ENCODE results near the gene DUSP7.
"Not testable (repeated sequence)": the region's sequence is repeated elsewhere in the genome, so short reads cannot be mapped to it uniquely, and the experiment has no call there.

Gene DUSP7

GRCh38 chr3:52046902-52047239 lies 9.5 kb downstream of the DUSP7 start:
- no peak for DNase-seq (ENCODE audit: low spot score)

DNA sequence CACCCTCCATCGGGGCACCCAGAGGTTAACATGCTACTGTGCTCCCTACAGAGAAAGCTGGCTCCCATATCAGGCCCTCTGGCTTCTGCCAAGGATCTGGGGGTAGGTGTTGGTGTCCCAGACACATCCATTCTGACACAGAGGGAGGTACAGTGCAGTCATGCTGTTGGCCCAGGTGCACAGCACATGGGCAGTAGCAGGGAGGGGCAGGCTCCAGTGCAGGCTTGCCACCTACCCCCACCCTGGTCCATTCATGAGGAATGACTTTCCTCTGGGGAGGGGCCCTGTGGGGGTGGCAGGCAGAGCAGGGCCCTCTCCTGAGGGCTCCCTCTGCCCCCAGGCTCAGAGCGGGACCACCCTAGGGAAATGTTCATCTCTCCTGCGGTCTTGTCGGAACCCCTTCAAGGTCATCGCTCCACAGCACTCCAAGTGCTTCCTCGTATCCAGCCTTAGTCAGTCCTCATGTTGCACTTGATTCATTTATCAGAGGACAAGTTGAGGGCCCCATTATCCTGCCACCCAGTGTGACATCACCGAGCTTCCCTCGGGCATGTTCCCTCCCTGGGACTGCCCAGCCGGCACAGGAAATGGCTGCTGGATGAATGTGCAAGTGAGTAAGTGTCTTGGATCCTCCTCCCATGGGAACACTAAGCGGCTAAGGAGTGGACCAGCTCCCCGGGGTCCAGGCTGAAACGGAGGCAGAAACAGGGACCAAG lies 10.0 kb downstream of the DUSP7 start:
- DNase-seq (ENCODE audit: low spot score): peak; percentile 57

DNA sequence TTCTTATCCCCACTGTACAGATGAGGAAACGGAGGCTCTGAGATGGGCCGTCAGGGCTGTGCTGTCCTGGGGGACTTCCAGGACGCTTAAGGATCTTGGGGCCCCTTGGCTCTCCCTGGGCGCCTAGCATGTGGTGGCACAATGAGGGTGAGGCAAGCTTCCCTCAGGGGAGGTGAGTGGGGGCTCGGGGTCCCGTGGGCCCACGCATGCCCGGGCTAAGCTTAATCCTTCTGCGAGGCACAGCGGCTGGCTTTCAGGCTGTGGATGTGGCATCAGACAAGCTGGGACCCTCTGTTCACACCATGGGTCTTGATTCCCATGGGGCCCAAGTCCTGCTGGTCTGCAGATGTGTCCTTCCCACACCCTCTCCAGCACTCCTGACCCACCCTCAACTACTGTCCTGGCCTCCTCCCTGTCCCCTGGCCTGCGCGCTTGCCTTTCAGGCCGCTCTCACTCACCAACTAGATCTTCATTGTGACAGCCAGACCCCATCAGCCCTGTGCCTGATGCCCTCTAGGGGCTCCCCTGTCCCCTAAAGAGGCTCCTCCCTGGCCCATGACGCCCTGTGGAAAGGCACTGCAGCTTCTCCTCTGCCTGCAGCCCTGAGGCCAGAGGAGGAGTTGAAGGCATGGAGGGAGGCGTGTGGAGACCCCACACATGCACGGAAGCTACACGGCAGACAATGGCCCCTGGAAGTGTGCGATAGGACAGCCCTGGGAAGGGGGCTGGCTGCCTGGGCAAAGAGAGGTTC lies 11.3 kb downstream of the DUSP7 start:
- DNase-seq (ENCODE audit: low spot score): peak; percentile 60

GRCh38 chr3:52043750-52044149 lies 12.6 kb downstream of the DUSP7 start:
- peak; percentile 71 for DNase-seq (ENCODE audit: low spot score)

- DNase-seq (ENCODE audit: low spot score): not testable (repeated sequence)
Measured at GRCh38 chr3:52043039-52043438, 13.3 kb downstream of the DUSP7 start.

DNA sequence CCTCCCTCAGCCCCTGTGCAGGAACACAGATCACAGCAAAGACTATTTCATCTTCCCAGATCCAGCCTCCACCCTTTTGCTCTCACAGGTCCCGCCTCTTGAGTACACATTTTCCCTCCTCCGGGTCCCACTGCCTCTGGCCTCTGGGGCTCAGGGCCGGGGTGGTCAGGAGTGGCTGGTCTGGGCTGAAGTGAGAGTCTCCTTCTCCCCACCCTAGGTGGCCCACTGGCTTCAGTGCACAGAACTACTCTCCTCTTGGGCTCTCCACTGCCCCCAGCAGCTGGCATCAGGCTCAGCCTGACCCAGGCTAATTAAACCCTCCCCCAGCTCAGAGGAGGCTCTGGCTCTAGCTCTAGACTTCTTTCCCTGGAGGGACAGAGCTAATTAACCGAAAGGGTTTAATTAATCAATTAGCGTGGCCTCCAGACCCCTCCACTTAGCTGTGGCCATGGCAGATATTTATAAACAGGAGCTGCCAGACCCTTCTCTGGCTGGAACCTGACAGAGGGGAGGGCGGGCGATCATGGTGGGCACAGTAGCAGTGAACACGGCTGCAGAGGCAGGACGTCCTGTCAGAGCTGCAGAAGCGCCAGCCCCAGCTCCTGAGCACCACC lies 15.1 kb downstream of the DUSP7 start:
- DNase-seq (ENCODE audit: low spot score): peak; percentile 72

DNA sequence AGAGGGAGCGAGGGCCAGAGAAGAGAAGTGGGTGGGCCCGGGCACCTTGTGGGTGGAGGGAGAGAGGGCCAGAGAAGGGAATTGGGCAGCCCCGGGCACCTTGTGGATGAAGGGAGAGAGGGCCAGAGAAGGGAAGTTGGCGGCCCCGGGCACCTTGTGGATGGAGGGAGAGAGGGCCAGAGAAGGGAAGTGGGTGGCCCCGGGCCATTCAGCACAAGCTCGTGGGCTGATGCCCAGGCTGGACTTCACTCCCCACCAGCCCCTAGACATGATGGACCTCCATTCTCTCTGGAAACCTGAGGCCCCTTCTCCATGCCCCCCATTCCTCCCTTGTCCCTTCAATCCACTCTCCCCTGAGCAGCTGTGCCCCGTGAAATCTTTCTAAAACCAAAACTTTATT lies 15.8 kb downstream of the DUSP7 start:
- DNase-seq (ENCODE audit: low spot score): no peak

DNA sequence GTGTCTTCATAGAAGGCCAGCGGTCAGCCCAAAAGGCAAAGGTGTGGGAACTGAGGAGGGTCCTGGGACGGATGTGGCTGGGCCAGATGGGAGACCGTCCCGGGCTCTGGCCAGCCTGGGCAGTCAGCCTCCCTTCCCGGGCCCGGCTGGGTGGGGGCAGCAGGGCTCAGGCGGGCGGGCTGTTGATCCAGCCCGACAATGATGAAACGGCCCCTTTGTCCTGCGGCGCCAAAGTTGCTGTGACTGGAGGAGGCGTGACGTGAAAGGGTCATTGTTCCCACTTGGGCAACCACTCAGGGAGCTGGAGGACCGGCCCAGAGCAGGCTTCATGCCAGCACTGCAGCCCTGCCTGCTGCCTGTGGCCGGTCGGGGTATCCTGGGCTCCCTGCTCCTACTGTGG lies 16.5 kb downstream of the DUSP7 start:
- DNase-seq (ENCODE audit: low spot score): no peak

DNA sequence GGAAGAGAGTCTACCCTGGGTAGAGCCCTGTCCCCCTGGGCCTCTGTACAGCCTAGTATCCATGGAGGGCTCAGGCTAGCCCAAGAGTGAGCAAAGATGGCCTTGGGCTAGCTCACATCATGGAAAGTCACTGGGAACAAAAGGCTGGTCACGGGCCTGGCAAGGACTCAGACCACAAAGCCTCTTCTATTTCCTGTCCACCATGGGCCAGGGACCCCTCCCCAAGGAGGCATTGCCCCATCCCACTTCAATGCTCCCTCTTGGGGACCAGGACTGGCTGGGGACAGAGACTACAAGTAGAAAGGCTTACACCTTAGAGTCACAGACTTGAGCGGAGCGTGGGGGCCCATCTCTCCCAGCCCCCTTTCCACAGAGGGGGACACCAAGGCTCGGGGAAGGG lies 16.9 kb downstream of the DUSP7 start:
- no peak for DNase-seq (ENCODE audit: low spot score)

DNA sequence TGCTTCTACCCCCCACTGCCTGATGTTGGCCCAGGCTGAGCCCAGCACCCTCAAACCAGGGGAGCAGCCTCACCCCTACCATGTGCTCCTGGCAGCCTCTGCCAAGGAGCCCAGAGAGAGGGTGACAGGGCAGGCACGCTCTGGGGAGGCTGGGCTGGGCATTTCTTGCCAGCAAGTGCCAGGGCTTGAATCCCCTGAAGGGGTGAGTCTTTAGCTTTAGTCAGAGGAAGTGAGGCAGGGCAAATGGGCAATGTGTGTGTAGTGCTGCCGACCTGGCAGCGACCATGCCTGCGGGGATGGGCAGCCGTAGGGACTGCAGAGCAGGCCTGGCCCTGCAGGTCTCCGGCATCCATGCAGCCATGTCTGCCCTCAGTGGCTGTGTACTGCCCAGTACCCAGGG lies 18.1 kb downstream of the DUSP7 start:
- DNase-seq (ENCODE audit: low spot score): no peak

GRCh38 chr3:52037291-52037690 lies 19.1 kb downstream of the DUSP7 start:
- no peak for DNase-seq (ENCODE audit: low spot score)

DNA sequence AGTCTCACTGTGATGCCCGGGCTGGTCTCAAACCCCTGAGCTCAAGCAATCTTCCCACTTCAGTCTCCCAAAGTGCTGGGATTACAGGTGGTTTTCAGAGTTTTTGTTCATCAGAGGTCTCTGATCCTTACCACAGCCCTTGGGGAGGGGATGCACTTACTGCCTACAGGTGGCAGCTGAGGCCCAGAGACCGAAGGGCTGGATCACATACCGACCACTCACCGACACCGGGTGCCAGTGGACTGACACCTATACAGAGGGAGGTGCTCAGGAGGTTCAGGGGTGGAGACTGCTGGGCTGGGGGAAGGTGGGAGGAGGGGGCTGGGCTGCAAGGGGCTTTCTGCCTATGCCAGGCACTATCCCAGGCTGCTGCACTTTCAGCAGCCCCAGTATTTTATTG lies 19.5 kb downstream of the DUSP7 start:
- DNase-seq (ENCODE audit: low spot score): no peak

DNA sequence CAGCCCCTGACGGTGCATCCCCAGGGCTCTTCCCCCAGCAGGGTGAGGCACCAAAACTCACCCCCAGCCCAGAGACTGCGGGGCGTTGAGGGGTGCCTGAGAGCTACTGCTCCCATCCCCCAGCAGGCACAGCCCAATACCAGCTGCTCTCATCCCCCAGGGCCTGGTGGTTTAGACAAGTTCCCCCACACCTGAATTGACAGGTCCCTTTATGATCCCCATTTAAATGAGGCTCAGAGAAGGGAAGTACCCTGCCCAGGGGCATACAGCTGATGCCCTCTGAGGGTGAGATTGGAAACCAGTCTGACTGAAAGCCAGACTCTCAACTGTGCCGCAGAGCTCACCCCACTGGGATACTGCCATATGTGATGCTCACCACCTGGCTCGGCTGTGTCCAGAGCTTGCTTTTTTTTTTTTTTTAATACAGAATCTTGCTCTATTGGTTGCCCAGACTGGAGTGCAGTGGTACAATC lies 20.1 kb downstream of the DUSP7 start:
- no peak for DNase-seq (ENCODE audit: low spot score)

- DNase-seq (ENCODE audit: low spot score): no peak
Measured at GRCh38 chr3:52034651-52035050, 21.7 kb downstream of the DUSP7 start.

- DNase-seq (ENCODE audit: low spot score): no peak
Measured at GRCh38 chr3:52034212-52034611, 22.2 kb downstream of the DUSP7 start.

GRCh38 chr3:52033748-52034147 lies 22.6 kb downstream of the DUSP7 start:
- not testable (repeated sequence) for DNase-seq (ENCODE audit: low spot score)

DNA sequence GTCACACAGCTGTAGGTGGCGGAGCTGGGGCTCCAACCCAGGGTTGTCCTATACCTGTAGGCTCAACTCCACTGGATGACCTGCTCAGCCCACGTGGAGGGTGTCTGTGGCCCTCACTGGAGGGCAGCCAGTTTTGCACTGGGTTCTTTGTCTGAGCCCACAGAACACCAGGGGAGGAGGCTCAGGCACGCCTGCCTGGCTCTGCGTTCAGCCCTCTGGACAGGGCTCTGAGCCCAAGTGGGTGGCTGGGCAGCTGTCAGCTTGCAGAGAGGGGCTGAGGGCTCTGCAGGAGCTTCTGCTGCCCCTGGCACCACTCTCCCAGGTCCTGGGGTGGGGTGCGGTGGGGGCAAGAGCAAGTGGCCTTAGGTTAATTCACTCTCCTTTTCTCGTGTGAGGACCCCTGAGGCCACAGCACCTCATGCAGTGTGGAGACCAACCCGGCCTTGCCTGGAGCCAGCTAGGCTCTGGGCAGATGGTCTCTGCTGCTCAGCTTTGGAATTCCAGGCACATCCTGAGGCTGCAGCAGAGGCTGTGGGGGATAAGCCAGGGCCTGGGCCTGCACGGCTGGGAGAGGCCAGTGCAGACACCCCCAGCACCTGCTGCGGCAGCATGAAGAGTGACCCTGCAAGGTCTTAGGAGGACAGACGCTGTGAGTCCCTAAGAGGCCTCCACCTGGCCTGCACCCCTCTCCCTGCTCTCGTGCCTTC lies 23.5 kb downstream of the DUSP7 start:
- peak; percentile 74 for DNase-seq (ENCODE audit: low spot score)

- no peak for DNase-seq (ENCODE audit: low spot score)
Measured at GRCh38 chr3:52031896-52032295, 24.5 kb downstream of the DUSP7 start.

- DNase-seq (ENCODE audit: low spot score): peak; percentile 69
Measured at GRCh38 chr3:52030714-52031310, 25.6 kb downstream of the DUSP7 start.

DNA sequence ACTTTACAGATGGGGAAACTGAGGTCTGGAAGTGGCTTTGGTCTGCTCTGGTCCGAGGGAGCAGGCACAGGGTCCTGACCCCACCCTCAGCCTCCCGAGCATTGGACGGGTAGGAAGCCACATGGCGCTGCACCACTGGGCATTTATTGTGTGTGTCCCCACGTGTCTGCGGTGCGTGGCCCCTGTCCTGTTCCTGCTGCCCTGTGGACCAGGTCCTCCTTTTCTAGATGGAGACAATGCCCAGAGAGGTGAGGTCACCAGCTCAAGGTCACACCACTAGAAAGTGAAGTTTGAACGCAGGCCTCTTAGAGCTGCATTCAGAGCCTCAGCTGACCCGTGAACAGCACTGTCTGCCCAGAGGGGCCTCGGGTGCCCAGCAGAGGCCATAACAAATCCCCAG lies 26.8 kb downstream of the DUSP7 start:
- DNase-seq (ENCODE audit: low spot score): no peak

DNA sequence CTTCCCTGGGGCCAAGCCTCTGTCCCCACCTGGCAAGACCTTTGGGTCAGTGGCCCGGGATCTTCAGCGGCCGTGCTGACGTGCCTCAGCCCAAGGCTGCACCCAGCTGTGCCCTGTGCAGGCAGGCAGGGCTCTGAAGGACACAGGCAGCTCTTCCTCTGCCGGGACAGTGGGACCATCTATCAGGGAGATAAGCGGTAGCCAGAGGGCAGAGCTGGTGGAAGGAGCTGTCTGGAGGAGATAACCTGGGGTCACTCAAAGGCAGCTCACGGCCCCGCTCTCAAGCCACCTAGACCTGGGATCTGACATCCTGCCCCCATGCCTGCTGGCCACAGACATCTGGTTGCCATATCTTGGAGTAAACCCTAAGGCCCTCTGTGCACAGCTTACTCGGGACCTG lies 27.3 kb downstream of the DUSP7 start:
- no peak for DNase-seq (ENCODE audit: low spot score)

DNA sequence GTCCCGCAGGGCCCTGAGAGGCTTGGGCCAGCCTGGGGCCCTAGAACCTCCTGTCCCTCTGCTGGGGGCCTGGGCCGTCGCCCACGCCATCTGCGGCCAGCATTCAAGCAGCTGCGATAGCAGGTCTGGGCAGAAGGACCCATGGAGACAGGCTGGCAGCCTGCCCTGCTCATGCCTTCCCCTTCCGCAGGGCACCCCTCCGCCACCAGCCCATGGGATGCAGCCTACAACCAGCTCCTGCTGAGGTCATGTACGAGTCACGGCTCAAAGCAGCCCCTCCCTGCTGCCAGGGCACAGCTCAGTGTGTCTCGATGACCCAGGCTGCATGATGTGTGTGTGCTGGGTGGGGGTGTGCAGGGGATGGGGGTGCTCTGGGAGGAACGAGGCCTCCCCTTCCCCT lies 27.8 kb downstream of the DUSP7 start:
- no peak for DNase-seq (ENCODE audit: low spot score)

All from D341Med (cell line).